Upper lobe of left lung (tissue), 6 donors: ENCODE data around the gene RFESD. TPM values are rescaled to one million over a fixed set of nuclear protein-coding genes. Genes with fewer than 3 reads are reported as not detected.

Experiments used
- ATAC-seq, 2 donors: fragments of 200-7000 bp; cut with Tn5 transposase; one replicate each; pipeline ENCODE4 v1.9.1; 2022; ENCODE audit warnings: mild to moderate bottlenecking in 2 of 2, moderate library complexity in 2 of 2; ENCODE audit not compliant: low FRiP score in 2 of 2
- DNase-seq, 2 donors: peaks; one replicate each; pipeline ENCODE4 v3.0.0-alpha.2; 2019 to 2020
- H3K27ac ChIP-seq, 4 donors: fragments of 200-600 bp; sonication (generic); one replicate each; pipeline ENCODE4 v1.5.1; 2016 to 2019
- H3K27me3 ChIP-seq, 4 donors: fragments of 200-600 bp; sonication (generic); one replicate each; pipeline ENCODE4 v1.5.1; 2017 to 2019
- H3K36me3 ChIP-seq, 4 donors: fragments of 200-600 bp; sonication (generic); one replicate each; pipeline ENCODE4 v1.5.1; 2016 to 2019
- H3K4me1 ChIP-seq, 4 donors: fragments of 200-600 bp; sonication (generic); one replicate each; pipeline ENCODE4 v1.5.1; 2018 to 2019
- H3K4me3 ChIP-seq, 4 donors: fragments of 200-600 bp; sonication (generic); one replicate each; pipeline ENCODE4 v1.5.1; 2017 to 2019; ENCODE audit warnings: mild to moderate bottlenecking in 2 of 4, moderate library complexity in 1 of 4
- H3K9me3 ChIP-seq, 4 donors: fragments of 200-600 bp; sonication (generic); one replicate each; pipeline ENCODE4 v1.5.1; 2018 to 2019
- CTCF ChIP-seq, 6 experiments: fragments of 450-650 bp in 4 of 6; fragments of 200-600 bp in 2 of 6; sonication (generic) in 2 of 6; IDR thresholded peaks; one replicate each; pipeline ENCODE4 v1.5.1; 2016 to 2019; ENCODE audit warnings: antibody characterized with exemption in 6 of 6
- EP300 ChIP-seq, 4 donors: sonication (generic); formaldehyde crosslinking; IDR thresholded peaks; one replicate each; pipeline ENCODE4 v1.5.1; 2017; ENCODE audit warnings: antibody characterized with exemption in 4 of 4, control low read depth in 2 of 4
- POLR2A ChIP-seq, 4 donors: fragments of 450-650 bp; IDR thresholded peaks; one replicate each; pipeline ENCODE4 v1.5.1; 2016 to 2017; ENCODE audit warnings: antibody characterized with exemption in 4 of 4, mild to moderate bottlenecking in 2 of 4
- POLR2AphosphoS5 ChIP-seq, 2 donors: sonication (generic); formaldehyde crosslinking; IDR thresholded peaks; one replicate each; pipeline ENCODE4 v1.5.1; 2017; ENCODE audit warnings: antibody characterized with exemption in 2 of 2
- WGBS, 2 donors: methylation state at CpG; one replicate each; pipeline ENCODE4 v1.1.5; 2017 to 2018; 5-methylcytosine and 5-hydroxymethylcytosine counted together
- total RNA-seq, 6 donors: library from RNA; depleted of rRNA in 4 of 6; stranded (reverse); fragments of >200 nt in 4 of 6; gene quantifications; one replicate each; pipeline versions ENCODE4 v1.1.0 to v1.2.1, GENCODE V29; 2016 to 2021
- donor health status: DM: no; HTN: no; CAD: no; lungs with moderate emphysema.
- donor health status: DM: no; HTN: yes; CAD: no; lungs with severe emphysema.

The RFESD gene
- total RNA-seq, 6 donors from 2014 or later, result 1.0 to 6.8 (median 1.8) TPM

GRCh38 chr5:95620870-95621838, 25.4 kb upstream of the RFESD start:
- Histone ChIP-seq H3K36me3 (no peaks in the 10 kb centered on the region), H3K9me3 (no peaks in the 10 kb centered on the region), H3K4me3 (peak overlapping the region; percentile 48 to 67 (median 62)), H3K27ac (peak overlapping the region; percentile 27 to 66 (median 48)), H3K4me1 (peaks cover 18 to 32% (median 22%) of the 10 kb centered on the region in 4 donors), H3K27me3 (no peaks in the 10 kb centered on the region)
- TF ChIP-seq POLR2A (IDR thresholded peaks at IDR 0.05), result peak in 1 of 4 donors; percentile 22
- no peak for TF ChIP-seq EP300 (IDR thresholded peaks at IDR 0.05)
- no peak for TF ChIP-seq POLR2AphosphoS5 (IDR thresholded peaks at IDR 0.05)
- peak; percentile 34 to 65 for ATAC-seq
- WGBS, 2 donors, result 7 to 12% methylated on average over 18 to 34 of the region's 92 CpGs
- peak; percentile 23 to 90 for DNase-seq

- Histone ChIP-seq H3K4me1 (peaks cover 18 to 32% (median 22%) of the 10 kb centered on the region in 4 donors), H3K4me3 (peak overlapping the region in 2 of 4 donors; percentile 59 to 64), H3K36me3 (no peaks in the 10 kb centered on the region), H3K9me3 (no peaks in the 10 kb centered on the region), H3K27ac (no peak overlapping the region), H3K27me3 (no peaks in the 10 kb centered on the region)
- TF ChIP-seq POLR2A (IDR thresholded peaks at IDR 0.05) (no peak), EP300 (IDR thresholded peaks at IDR 0.05) (no peak), POLR2AphosphoS5 (IDR thresholded peaks at IDR 0.05) (no peak), CTCF (IDR thresholded peaks at IDR 0.05) (no peak)
- 47 to 48% methylated on average over 8 of the region's 8 CpGs for WGBS, 2 donors
- ATAC-seq, result no peak
- no peak for DNase-seq
Measured at GRCh38 chr5:95621839-95622629, 24.5 kb upstream of the RFESD start.

GRCh38 chr5:95623706-95624105, 22.9 kb upstream of the RFESD start:
- H3K9me3 ChIP-seq, result no peaks in the 10 kb centered on the region
- DNase-seq (no peak), ATAC-seq (no peak)
- H3K36me3 ChIP-seq, result no peaks in the 10 kb centered on the region
- no peaks in the 10 kb centered on the region for H3K27me3 ChIP-seq
- TF ChIP-seq POLR2A (IDR thresholded peaks at IDR 0.05) (no peak), CTCF (IDR thresholded peaks at IDR 0.05) (no peak), EP300 (IDR thresholded peaks at IDR 0.05) (no peak), POLR2AphosphoS5 (IDR thresholded peaks at IDR 0.05) (no peak)
- 97% methylated on average over 5 of the region's 5 CpGs for WGBS, 2 donors
- peaks cover 18 to 32% (median 22%) of the 10 kb centered on the region in 4 donors for H3K4me1 ChIP-seq
- no peak overlapping the region for H3K4me3 ChIP-seq
- no peak overlapping the region for H3K27ac ChIP-seq

- DNase-seq (no peak), ATAC-seq (no peak)
- TF ChIP-seq POLR2A (IDR thresholded peaks at IDR 0.05), result no peak
- Histone ChIP-seq H3K4me3 (no peak overlapping the region), H3K4me1 (peaks cover 16 to 30% (median 21%) of the 10 kb centered on the region in 4 donors), H3K9me3 (no peaks in the 10 kb centered on the region), H3K36me3 (no peaks in the 10 kb centered on the region), H3K27me3 (no peaks in the 10 kb centered on the region), H3K27ac (no peak overlapping the region)
- WGBS, 2 donors, result 95 to 98% methylated on average over 2 of the region's 2 CpGs
Measured at GRCh38 chr5:95624368-95624767, 22.2 kb upstream of the RFESD start.

GRCh38 chr5:95626701-95627100, 19.9 kb upstream of the RFESD start:
- ATAC-seq (no peak), DNase-seq (no peak)
- no peak for TF ChIP-seq EP300 (IDR thresholded peaks at IDR 0.05)
- TF ChIP-seq CTCF (IDR thresholded peaks at IDR 0.05), result no peak
- TF ChIP-seq POLR2AphosphoS5 (IDR thresholded peaks at IDR 0.05), result no peak
- no peak for TF ChIP-seq POLR2A (IDR thresholded peaks at IDR 0.05)
- H3K36me3 ChIP-seq, result no peaks in the 10 kb centered on the region
- no peaks in the 10 kb centered on the region for H3K9me3 ChIP-seq
- no peaks in the 10 kb centered on the region for H3K27me3 ChIP-seq
- no peak overlapping the region for H3K27ac ChIP-seq
- no peak overlapping the region for H3K4me3 ChIP-seq
- WGBS, 2 donors, result 59 to 74% methylated on average over 1 of the region's 1 CpG
- peaks cover 9 to 11% (median 10%) of the 10 kb centered on the region in 4 donors for H3K4me1 ChIP-seq
